Measurements from ENCODE around the gene MYOF.
"Not testable (repeated sequence)": the region's sequence is repeated elsewhere in the genome, so short reads cannot be mapped to it uniquely, and the experiment has no call there.

- not testable (repeated sequence) for TF ChIP-seq CTCF, POLR2A (IDR thresholded peaks at IDR 0.05)
These were observed 123.7 kb downstream of the MYOF start for GRCh38 chr10:93358398-93358797.
